DOHH2 (cell line): Measurements from ENCODE around the gene ZBBX.
A peak's percentile ranks its signal among the peaks of the same experiment; 100 is the strongest.

ENCODE experiments used
- CTCF ChIP-seq: fragments of 200-600 bp; sonication (generic); IDR thresholded peaks from one replicate; pipeline ENCODE4 v1.5.1; 2014; ENCODE audit warnings: antibody characterized with exemption, mild to moderate bottlenecking, low read depth, low read length; ENCODE audit not compliant: poor library complexity, severe bottlenecking
- EZH2phosphoT487 ChIP-seq: fragments of 200-600 bp; sonication (generic); IDR thresholded peaks from 2 replicates; pipeline ENCODE4 v1.6.1; 2017; ENCODE audit warnings: borderline replicate concordance, mild to moderate bottlenecking, antibody characterized with exemption, low read length, moderate library complexity, mixed read lengths

- TF ChIP-seq CTCF (peak; percentile 27), EZH2phosphoT487 (no peak)
These were observed 29.7 kb downstream of the ZBBX start for GRCh38 chr3:167350245-167350862.
